Loucy (cell line): ENCODE results near the gene ZNF662.

Experiments
- H2AFZ ChIP-seq: fragments of 200-600 bp; sonication (generic); 2 replicates; pipeline ENCODE4 v1.6.0; 2016; ENCODE audit warnings: antibody characterized with exemption, mild to moderate bottlenecking, low read length, moderate library complexity
- H3F3A ChIP-seq: fragments of 200-600 bp; 2 replicates; pipeline ENCODE4 v1.6.0; 2016; ENCODE audit warnings: antibody characterized with exemption, low read depth, mild to moderate bottlenecking
- H3K27me3 ChIP-seq: fragments of 200-600 bp; sonication (generic); 2 replicates; pipeline ENCODE4 v1.6.1; 2014; ENCODE audit warnings: low read length, mild to moderate bottlenecking; ENCODE audit not compliant: insufficient read depth, poor library complexity, severe bottlenecking
- H3K36me3 ChIP-seq: fragments of 200-600 bp; sonication (generic); 2 replicates; pipeline ENCODE4 v1.6.1; 2016; ENCODE audit warnings: low read length; ENCODE audit not compliant: insufficient read depth
- H3K4me1 ChIP-seq: fragments of 200-600 bp; sonication (generic); 2 replicates; pipeline ENCODE4 v1.5.1; 2014; ENCODE audit warnings: low read length, mild to moderate bottlenecking; ENCODE audit not compliant: insufficient read depth, poor library complexity, severe bottlenecking
- H3K4me2 ChIP-seq: fragments of 200-600 bp; sonication (generic); 2 replicates; pipeline ENCODE4 v1.6.0; 2014; ENCODE audit warnings: antibody characterized with exemption, low read length, low read depth, mild to moderate bottlenecking; ENCODE audit not compliant: poor library complexity, severe bottlenecking
- H3K4me3 ChIP-seq: fragments of 200-600 bp; sonication (generic); 2 replicates; pipeline ENCODE4 v1.5.1; 2014; ENCODE audit warnings: low read length, mild to moderate bottlenecking, mixed read lengths; ENCODE audit not compliant: poor library complexity, severe bottlenecking
- H3K79me2 ChIP-seq: fragments of 200-600 bp; sonication (generic); 2 replicates; pipeline ENCODE4 v1.6.1; 2014; ENCODE audit warnings: low read length; ENCODE audit not compliant: insufficient read depth
- H3K9ac ChIP-seq: fragments of 200-600 bp; sonication (generic); 2 replicates; pipeline ENCODE4 v1.6.0; 2014; ENCODE audit warnings: mild to moderate bottlenecking, low read depth, low read length, moderate library complexity; ENCODE audit not compliant: poor library complexity, severe bottlenecking
- H3K9me2 ChIP-seq: fragments of 200-600 bp; sonication (generic); replicated peaks from 2 replicates; pipeline ENCODE4 v1.6.1; 2016; ENCODE audit warnings: low read depth, low read length, mixed read lengths
- H3K9me3 ChIP-seq: fragments of 200-600 bp; sonication (generic); 2 replicates; pipeline ENCODE4 v1.6.1; 2014; ENCODE audit warnings: mild to moderate bottlenecking, antibody characterized with exemption, low read length, low read depth; ENCODE audit not compliant: insufficient read depth
- H4K20me1 ChIP-seq: fragments of 200-600 bp; sonication (generic); 2 replicates; pipeline ENCODE4 v1.6.0; 2014; ENCODE audit warnings: antibody characterized with exemption, low read length, mild to moderate bottlenecking; ENCODE audit not compliant: insufficient read depth, poor library complexity, severe bottlenecking
- EZH2phosphoT487 ChIP-seq: fragments of 200-600 bp; IDR thresholded peaks from 2 replicates; pipeline ENCODE4 v1.6.1; 2018; ENCODE audit warnings: antibody characterized with exemption, mild to moderate bottlenecking, moderate library complexity, borderline replicate concordance
- TF ChIP-seq, protein P1 (sequence below): fragments of 200-600 bp; sonication (generic); conservative IDR thresholded peaks from 2 replicates; pipeline ENCODE4 v1.5.1; 2014; ENCODE audit warnings: mild to moderate bottlenecking, antibody characterized with exemption, low read length

The ZNF662 gene

DNA sequence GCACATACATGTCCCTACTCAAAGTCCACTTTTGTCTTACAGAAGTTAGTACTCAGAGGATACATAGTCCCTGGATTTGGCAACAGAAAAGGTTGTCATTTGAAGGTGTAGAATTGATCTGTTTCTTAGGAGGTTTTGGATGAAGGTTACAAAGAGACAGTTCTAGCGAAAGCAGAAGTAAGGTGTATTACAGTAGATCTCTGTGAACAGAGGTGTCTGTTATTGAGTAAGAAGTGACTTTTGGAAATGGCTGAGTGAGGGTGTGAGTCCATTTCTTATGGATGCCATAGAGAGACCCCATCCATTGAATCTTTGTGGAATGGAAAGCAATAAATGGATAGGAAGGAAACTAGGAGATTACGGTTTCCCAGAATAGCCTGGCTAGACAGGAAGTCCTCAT is 5.6 kb downstream of the ZNF662 start:
- peaks cover 23% of the 10 kb centered on the region; the same call in 1 of the 2 replicates for H3K9me3 ChIP-seq
- TF ChIP-seq, protein P1, sequence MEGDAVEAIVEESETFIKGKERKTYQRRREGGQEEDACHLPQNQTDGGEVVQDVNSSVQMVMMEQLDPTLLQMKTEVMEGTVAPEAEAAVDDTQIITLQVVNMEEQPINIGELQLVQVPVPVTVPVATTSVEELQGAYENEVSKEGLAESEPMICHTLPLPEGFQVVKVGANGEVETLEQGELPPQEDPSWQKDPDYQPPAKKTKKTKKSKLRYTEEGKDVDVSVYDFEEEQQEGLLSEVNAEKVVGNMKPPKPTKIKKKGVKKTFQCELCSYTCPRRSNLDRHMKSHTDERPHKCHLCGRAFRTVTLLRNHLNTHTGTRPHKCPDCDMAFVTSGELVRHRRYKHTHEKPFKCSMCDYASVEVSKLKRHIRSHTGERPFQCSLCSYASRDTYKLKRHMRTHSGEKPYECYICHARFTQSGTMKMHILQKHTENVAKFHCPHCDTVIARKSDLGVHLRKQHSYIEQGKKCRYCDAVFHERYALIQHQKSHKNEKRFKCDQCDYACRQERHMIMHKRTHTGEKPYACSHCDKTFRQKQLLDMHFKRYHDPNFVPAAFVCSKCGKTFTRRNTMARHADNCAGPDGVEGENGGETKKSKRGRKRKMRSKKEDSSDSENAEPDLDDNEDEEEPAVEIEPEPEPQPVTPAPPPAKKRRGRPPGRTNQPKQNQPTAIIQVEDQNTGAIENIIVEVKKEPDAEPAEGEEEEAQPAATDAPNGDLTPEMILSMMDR: no peak
- no peak for TF ChIP-seq EZH2phosphoT487

DNA sequence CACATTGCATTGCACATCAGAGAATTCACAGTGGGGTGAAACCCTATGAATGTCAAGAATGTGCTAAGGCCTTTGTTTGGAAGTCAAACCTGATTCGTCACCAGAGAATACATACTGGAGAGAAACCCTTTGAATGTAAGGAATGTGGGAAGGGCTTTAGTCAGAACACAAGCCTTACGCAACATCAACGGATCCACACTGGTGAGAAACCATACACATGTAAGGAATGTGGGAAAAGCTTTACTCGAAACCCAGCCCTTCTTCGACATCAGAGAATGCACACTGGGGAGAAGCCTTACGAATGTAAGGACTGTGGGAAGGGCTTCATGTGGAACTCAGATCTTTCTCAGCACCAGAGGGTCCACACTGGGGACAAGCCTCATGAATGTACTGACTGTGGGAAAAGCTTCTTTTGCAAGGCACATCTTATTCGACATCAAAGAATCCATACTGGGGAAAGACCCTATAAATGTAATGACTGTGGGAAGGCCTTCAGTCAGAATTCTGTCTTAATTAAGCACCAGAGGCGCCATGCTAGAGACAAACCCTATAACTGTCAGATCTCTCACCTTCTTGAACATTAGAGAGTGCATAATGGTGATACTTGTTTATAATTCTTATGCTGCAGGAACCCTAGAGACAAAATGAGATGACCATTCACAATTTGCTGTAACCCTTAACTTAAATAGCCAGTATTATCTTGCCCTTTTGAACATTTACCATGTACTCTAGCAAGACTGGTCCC is 9.0 kb downstream of the ZNF662 start:
- Histone ChIP-seq H4K20me1 (no peaks in the 10 kb centered on the region), H3K36me3 (no peaks in the 10 kb centered on the region), H3K27me3 (no peaks in the 10 kb centered on the region), H3K4me2 (no peak overlapping the region), H3K9me2 (no peaks in the 10 kb centered on the region), H3K79me2 (no peaks in the 10 kb centered on the region), H3K9ac (no peak overlapping the region), H3K4me1 (no peaks in the 10 kb centered on the region), H3K9me3 (peaks cover 31% of the 10 kb centered on the region), H2AFZ (no peak overlapping the region), H3F3A (no peaks in the 10 kb centered on the region), H3K4me3 (no peak overlapping the region)
- TF ChIP-seq, protein P1: no peak
- no peak for TF ChIP-seq EZH2phosphoT487

More for the DNA sequence above, 5.6 kb downstream of the ZNF662 start:
- H3K4me2 ChIP-seq: no peak overlapping the region
- H3K9me2 ChIP-seq: no peaks in the 10 kb centered on the region
- H3K4me1 ChIP-seq: no peaks in the 10 kb centered on the region
- no peaks in the 10 kb centered on the region for H3K79me2 ChIP-seq
- no peaks in the 10 kb centered on the region for H3K36me3 ChIP-seq
- H3K9ac ChIP-seq: no peak overlapping the region
- no peak overlapping the region for H3K4me3 ChIP-seq
- no peaks in the 10 kb centered on the region for H3F3A ChIP-seq
- no peaks in the 10 kb centered on the region for H4K20me1 ChIP-seq
- no peaks in the 10 kb centered on the region for H3K27me3 ChIP-seq
- no peak overlapping the region for H2AFZ ChIP-seq

DNA sequence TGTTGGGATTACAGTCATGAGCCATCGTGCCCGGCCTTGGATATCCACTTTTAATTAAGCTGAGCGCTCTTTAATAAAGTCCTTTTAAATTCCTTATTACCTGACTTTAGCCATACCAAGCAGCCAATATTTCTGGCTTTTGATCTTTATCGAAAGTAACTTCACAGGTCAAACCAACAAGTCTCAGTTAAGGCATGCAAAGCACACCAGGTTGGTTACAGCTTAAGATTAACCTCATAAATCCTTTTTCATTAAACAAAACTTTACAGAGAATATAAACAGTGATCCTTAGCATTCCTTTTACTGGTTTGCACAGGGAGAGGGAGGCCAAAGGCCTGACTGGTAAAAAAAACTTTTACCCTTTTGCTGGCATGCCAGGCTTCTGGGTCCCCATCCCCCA is 17.7 kb downstream of the ZNF662 start:
- no peak overlapping the region for H3K4me2 ChIP-seq
- no peaks in the 10 kb centered on the region for H3K4me1 ChIP-seq
- no peak overlapping the region for H3K9ac ChIP-seq
- H4K20me1 ChIP-seq: no peaks in the 10 kb centered on the region
- H2AFZ ChIP-seq: no peak overlapping the region
- no peaks in the 10 kb centered on the region for H3K79me2 ChIP-seq
- no peaks in the 10 kb centered on the region for H3K36me3 ChIP-seq
- H3K9me2 ChIP-seq: no peaks in the 10 kb centered on the region
- H3K9me3 ChIP-seq: peaks cover 2% of the 10 kb centered on the region
- H3K27me3 ChIP-seq: no peaks in the 10 kb centered on the region
- H3K4me3 ChIP-seq: no peak overlapping the region
- TF ChIP-seq, protein P1: no peak
- TF ChIP-seq EZH2phosphoT487: no peak
- H3F3A ChIP-seq: no peaks in the 10 kb centered on the region
